ENCODE measurements around the gene RNF44. TPM values are rescaled to one million over a fixed set of nuclear protein-coding genes. Genes with fewer than 3 reads are reported as not detected.

The RNF44 gene
- total RNA-seq, 1 experiment from 2014 or later: 33.1 TPM

GRCh38 chr5:176501333-176501732 lies 35.9 kb downstream of the RNF44 start:
- Histone ChIP-seq H3K9ac (ENCODE audit: low read length) (no peak overlapping the region), H3K9me3 (ENCODE audit: low read length) (no peaks in the 10 kb centered on the region), H3K4me2 (ENCODE audit: low read depth, low read length, poor library complexity, severe bottlenecking) (no peak overlapping the region), H3K9me2 (replicated peaks; ENCODE audit: insufficient read depth, low read length) (no peaks in the 10 kb centered on the region), H3K79me2 (ENCODE audit: low read length) (no peaks in the 10 kb centered on the region), H2AFZ (ENCODE audit: low read length) (no peak overlapping the region), H3K36me3 (ENCODE audit: insufficient read depth, low read length) (peaks cover 29% of the 10 kb centered on the region), H3K4me1 (ENCODE audit: low read length) (no peaks in the 10 kb centered on the region), H4K20me1 (ENCODE audit: insufficient read depth, low read depth, low read length) (no peaks in the 10 kb centered on the region), H3K27me3 (ENCODE audit: low read length) (no peaks in the 10 kb centered on the region), H3K4me3 (ENCODE audit: low read length) (no peak overlapping the region), H3K27ac (ENCODE audit: low read length) (no peak overlapping the region)
- DNase-seq: no peak

- no peaks in the 10 kb centered on the region for H3K79me2 ChIP-seq (ENCODE audit: low read length)
- no peaks in the 10 kb centered on the region for H4K20me1 ChIP-seq (ENCODE audit: insufficient read depth, low read depth, low read length)
- H2AFZ ChIP-seq (ENCODE audit: low read length): no peak overlapping the region
- H3K36me3 ChIP-seq (ENCODE audit: insufficient read depth, low read length): peaks cover 35% of the 10 kb centered on the region
- H3K4me3 ChIP-seq (ENCODE audit: low read length): no peak overlapping the region
- no peak overlapping the region for H3K4me2 ChIP-seq (ENCODE audit: low read depth, low read length, poor library complexity, severe bottlenecking)
- H3K27me3 ChIP-seq (ENCODE audit: low read length): no peaks in the 10 kb centered on the region
- H3K4me1 ChIP-seq (ENCODE audit: low read length): no peaks in the 10 kb centered on the region
- H3K27ac ChIP-seq (ENCODE audit: low read length): no peak overlapping the region
- no peak overlapping the region for H3K9ac ChIP-seq (ENCODE audit: low read length)
- no peak for DNase-seq
- H3K9me2 ChIP-seq (replicated peaks; ENCODE audit: insufficient read depth, low read length): no peaks in the 10 kb centered on the region
- no peaks in the 10 kb centered on the region for H3K9me3 ChIP-seq (ENCODE audit: low read length)
Observed at GRCh38 chr5:176500511-176500910, 36.7 kb downstream of the RNF44 start.

- Histone ChIP-seq H3K79me2 (ENCODE audit: low read length) (no peaks in the 10 kb centered on the region), H2AFZ (ENCODE audit: low read length) (no peak overlapping the region), H3K4me2 (ENCODE audit: low read depth, low read length, poor library complexity, severe bottlenecking) (no peak overlapping the region), H4K20me1 (ENCODE audit: insufficient read depth, low read depth, low read length) (no peaks in the 10 kb centered on the region), H3K4me1 (ENCODE audit: low read length) (no peaks in the 10 kb centered on the region), H3K27me3 (ENCODE audit: low read length) (no peaks in the 10 kb centered on the region), H3K9ac (ENCODE audit: low read length) (no peak overlapping the region), H3K9me2 (replicated peaks; ENCODE audit: insufficient read depth, low read length) (no peaks in the 10 kb centered on the region), H3K36me3 (ENCODE audit: insufficient read depth, low read length) (peaks cover 41% of the 10 kb centered on the region), H3K4me3 (ENCODE audit: low read length) (no peak overlapping the region), H3K27ac (ENCODE audit: low read length) (no peak overlapping the region), H3K9me3 (ENCODE audit: low read length) (no peaks in the 10 kb centered on the region)
- DNase-seq: no peak
Observed at GRCh38 chr5:176499273-176499672, 37.9 kb downstream of the RNF44 start.

GRCh38 chr5:176497852-176498251 lies 39.4 kb downstream of the RNF44 start:
- no peaks in the 10 kb centered on the region for H4K20me1 ChIP-seq (ENCODE audit: insufficient read depth, low read depth, low read length)
- H3K27ac ChIP-seq (ENCODE audit: low read length): no peak overlapping the region
- H3K27me3 ChIP-seq (ENCODE audit: low read length): no peaks in the 10 kb centered on the region
- peaks cover 54% of the 10 kb centered on the region for H3K36me3 ChIP-seq (ENCODE audit: insufficient read depth, low read length)
- no peak overlapping the region for H3K9ac ChIP-seq (ENCODE audit: low read length)
- H3K79me2 ChIP-seq (ENCODE audit: low read length): no peaks in the 10 kb centered on the region
- H2AFZ ChIP-seq (ENCODE audit: low read length): no peak overlapping the region
- DNase-seq: no peak
- H3K4me2 ChIP-seq (ENCODE audit: low read depth, low read length, poor library complexity, severe bottlenecking): no peak overlapping the region
- H3K9me3 ChIP-seq (ENCODE audit: low read length): no peaks in the 10 kb centered on the region
- H3K4me3 ChIP-seq (ENCODE audit: low read length): no peak overlapping the region
- no peaks in the 10 kb centered on the region for H3K9me2 ChIP-seq (replicated peaks; ENCODE audit: insufficient read depth, low read length)
- no peaks in the 10 kb centered on the region for H3K4me1 ChIP-seq (ENCODE audit: low read length)

- Histone ChIP-seq H3K79me2 (ENCODE audit: low read length) (peaks cover 11% of the 10 kb centered on the region), H3K9me2 (replicated peaks; ENCODE audit: insufficient read depth, low read length) (no peaks in the 10 kb centered on the region), H3K9ac (ENCODE audit: low read length) (no peak overlapping the region), H3K36me3 (ENCODE audit: insufficient read depth, low read length) (peaks cover 45% of the 10 kb centered on the region; the same call in 1 of the 2 replicates), H3K27me3 (ENCODE audit: low read length) (no peaks in the 10 kb centered on the region), H3K9me3 (ENCODE audit: low read length) (no peaks in the 10 kb centered on the region), H3K27ac (ENCODE audit: low read length) (no peak overlapping the region), H3K4me2 (ENCODE audit: low read depth, low read length, poor library complexity, severe bottlenecking) (no peak overlapping the region), H3K4me1 (ENCODE audit: low read length) (no peaks in the 10 kb centered on the region), H4K20me1 (ENCODE audit: insufficient read depth, low read depth, low read length) (no peaks in the 10 kb centered on the region), H3K4me3 (ENCODE audit: low read length) (no peak overlapping the region), H2AFZ (ENCODE audit: low read length) (no peak overlapping the region)
- no peak for DNase-seq
Observed at GRCh38 chr5:176492431-176492830, 44.8 kb downstream of the RNF44 start.

GRCh38 chr5:176491901-176492300 lies 45.3 kb downstream of the RNF44 start:
- Histone ChIP-seq H3K4me2 (ENCODE audit: low read depth, low read length, poor library complexity, severe bottlenecking) (no peak overlapping the region), H3K9me3 (ENCODE audit: low read length) (no peaks in the 10 kb centered on the region), H2AFZ (ENCODE audit: low read length) (no peak overlapping the region), H3K27ac (ENCODE audit: low read length) (no peak overlapping the region), H3K79me2 (ENCODE audit: low read length) (peaks cover 15% of the 10 kb centered on the region), H3K27me3 (ENCODE audit: low read length) (no peaks in the 10 kb centered on the region), H3K36me3 (ENCODE audit: insufficient read depth, low read length) (peaks cover 43% of the 10 kb centered on the region; the same call in 1 of the 2 replicates), H3K9me2 (replicated peaks; ENCODE audit: insufficient read depth, low read length) (no peaks in the 10 kb centered on the region), H3K9ac (ENCODE audit: low read length) (no peak overlapping the region), H4K20me1 (ENCODE audit: insufficient read depth, low read depth, low read length) (no peaks in the 10 kb centered on the region), H3K4me1 (ENCODE audit: low read length) (no peaks in the 10 kb centered on the region), H3K4me3 (ENCODE audit: low read length) (no peak overlapping the region)
- DNase-seq: no peak

GRCh38 chr5:176491101-176491502 lies 46.1 kb downstream of the RNF44 start:
- H3K4me1 ChIP-seq (ENCODE audit: low read length): no peaks in the 10 kb centered on the region
- no peak overlapping the region for H3K4me3 ChIP-seq (ENCODE audit: low read length)
- H3K79me2 ChIP-seq (ENCODE audit: low read length): peaks cover 20% of the 10 kb centered on the region
- H3K4me2 ChIP-seq (ENCODE audit: low read depth, low read length, poor library complexity, severe bottlenecking): no peak overlapping the region
- no peaks in the 10 kb centered on the region for H3K9me2 ChIP-seq (replicated peaks; ENCODE audit: insufficient read depth, low read length)
- no peak overlapping the region for H3K27ac ChIP-seq (ENCODE audit: low read length)
- no peaks in the 10 kb centered on the region for H4K20me1 ChIP-seq (ENCODE audit: insufficient read depth, low read depth, low read length)
- no peaks in the 10 kb centered on the region for H3K27me3 ChIP-seq (ENCODE audit: low read length)
- peaks cover 45% of the 10 kb centered on the region; the same call in 1 of the 2 replicates for H3K36me3 ChIP-seq (ENCODE audit: insufficient read depth, low read length)
- no peak overlapping the region for H3K9ac ChIP-seq (ENCODE audit: low read length)
- DNase-seq: no peak
- H3K9me3 ChIP-seq (ENCODE audit: low read length): no peaks in the 10 kb centered on the region
- H2AFZ ChIP-seq (ENCODE audit: low read length): no peak overlapping the region

- Histone ChIP-seq H3K9me3 (ENCODE audit: low read length) (no peaks in the 10 kb centered on the region), H3K9me2 (replicated peaks; ENCODE audit: insufficient read depth, low read length) (no peaks in the 10 kb centered on the region), H3K4me1 (ENCODE audit: low read length) (no peaks in the 10 kb centered on the region), H4K20me1 (ENCODE audit: insufficient read depth, low read depth, low read length) (no peaks in the 10 kb centered on the region), H3K27ac (ENCODE audit: low read length) (no peak overlapping the region), H3K9ac (ENCODE audit: low read length) (no peak overlapping the region), H3K4me2 (ENCODE audit: low read depth, low read length, poor library complexity, severe bottlenecking) (no peak overlapping the region), H3K79me2 (ENCODE audit: low read length) (peaks cover 26% of the 10 kb centered on the region), H2AFZ (ENCODE audit: low read length) (no peak overlapping the region), H3K4me3 (ENCODE audit: low read length) (no peak overlapping the region), H3K36me3 (ENCODE audit: insufficient read depth, low read length) (peaks cover 42% of the 10 kb centered on the region; the same call in 1 of the 2 replicates), H3K27me3 (ENCODE audit: low read length) (no peaks in the 10 kb centered on the region)
- DNase-seq: no peak
Observed at GRCh38 chr5:176490301-176490700, 46.9 kb downstream of the RNF44 start.

- peaks cover 35% of the 10 kb centered on the region for H3K79me2 ChIP-seq (ENCODE audit: low read length)
- no peak overlapping the region for H2AFZ ChIP-seq (ENCODE audit: low read length)
- no peaks in the 10 kb centered on the region for H4K20me1 ChIP-seq (ENCODE audit: insufficient read depth, low read depth, low read length)
- peaks cover 35% of the 10 kb centered on the region; the same call in 1 of the 2 replicates for H3K36me3 ChIP-seq (ENCODE audit: insufficient read depth, low read length)
- no peaks in the 10 kb centered on the region for H3K9me3 ChIP-seq (ENCODE audit: low read length)
- no peaks in the 10 kb centered on the region for H3K9me2 ChIP-seq (replicated peaks; ENCODE audit: insufficient read depth, low read length)
- no peak for DNase-seq
- H3K9ac ChIP-seq (ENCODE audit: low read length): no peak overlapping the region
- H3K4me1 ChIP-seq (ENCODE audit: low read length): no peaks in the 10 kb centered on the region
- no peak overlapping the region for H3K27ac ChIP-seq (ENCODE audit: low read length)
- no peak overlapping the region for H3K4me3 ChIP-seq (ENCODE audit: low read length)
- H3K27me3 ChIP-seq (ENCODE audit: low read length): no peaks in the 10 kb centered on the region
- H3K4me2 ChIP-seq (ENCODE audit: low read depth, low read length, poor library complexity, severe bottlenecking): no peak overlapping the region
Observed at GRCh38 chr5:176489077-176489476, 48.1 kb downstream of the RNF44 start.

Measured in Karpas-422 (cell line).